NB4 (cell line): ENCODE measurements around the gene CAP2.

Experiments
- CTCF ChIP-seq: IDR thresholded peaks from one replicate; pipeline ENCODE4 v1.5.1; 2012; ENCODE audit warnings: low read depth, low read length
- POLR2A ChIP-seq: IDR thresholded peaks from 2 replicates; pipeline ENCODE4 v1.6.1; 2011; ENCODE audit warnings: mild to moderate bottlenecking; ENCODE audit not compliant: insufficient read length; ENCODE audit errors: extremely low read depth

- TF ChIP-seq POLR2A (no peak), CTCF (no peak)
Measured at GRCh38 chr6:17355404-17355774, 38.0 kb upstream of the CAP2 start.
